Urinary bladder (tissue), 4 donors: ENCODE measurements around the gene FCHSD2. TPM values are rescaled to one million over a fixed set of nuclear protein-coding genes. Genes with fewer than 3 reads are reported as not detected.
"Not testable (repeated sequence)": the region's sequence is repeated elsewhere in the genome, so short reads cannot be mapped to it uniquely, and the experiment has no call there.

ENCODE experiments used
- DNase-seq: peaks from one replicate; pipeline ENCODE4 v3.0.0-alpha.2; 2015; ENCODE audit errors: extremely low spot score
- H3K27ac ChIP-seq: one replicate; pipeline ENCODE4 v1.5.1; 2013; ENCODE audit warnings: low read depth, mild to moderate bottlenecking, moderate library complexity
- H3K36me3 ChIP-seq: one replicate; pipeline ENCODE4 v1.6.1; 2013; ENCODE audit warnings: mild to moderate bottlenecking, moderate library complexity; ENCODE audit not compliant: insufficient read depth
- H3K4me1 ChIP-seq: one replicate; pipeline ENCODE4 v1.6.1; 2013; ENCODE audit warnings: mild to moderate bottlenecking, moderate library complexity; ENCODE audit not compliant: insufficient read depth
- H3K4me3 ChIP-seq: one replicate; pipeline ENCODE4 v1.5.1; 2013; ENCODE audit warnings: low read depth, low read length
- WGBS: extraction: QIAGEN DNeasy Blood & Tissue Kit; methylation state at CpG from one replicate; pipeline ENCODE4 v1.1.7; 2013; 5-methylcytosine and 5-hydroxymethylcytosine counted together
- polyA plus RNA-seq: library from polyadenylated mRNA; stranded (reverse); fragments of 200-250 nt; gene quantifications from one replicate; pipeline ENCODE4 v1.2.3, GENCODE V29; 2013
- total RNA-seq: library from RNA; depleted of rRNA; stranded (reverse); fragments of >200 nt; gene quantifications from one replicate; pipeline ENCODE4 v1.2.3, GENCODE V29; 2014
- donor health status: healthy with polysubstance abuse.
- donor health status: healthy.

Gene FCHSD2
- total and polyA plus RNA-seq, 2 donors: 21.4 to 40.5 TPM

DNA sequence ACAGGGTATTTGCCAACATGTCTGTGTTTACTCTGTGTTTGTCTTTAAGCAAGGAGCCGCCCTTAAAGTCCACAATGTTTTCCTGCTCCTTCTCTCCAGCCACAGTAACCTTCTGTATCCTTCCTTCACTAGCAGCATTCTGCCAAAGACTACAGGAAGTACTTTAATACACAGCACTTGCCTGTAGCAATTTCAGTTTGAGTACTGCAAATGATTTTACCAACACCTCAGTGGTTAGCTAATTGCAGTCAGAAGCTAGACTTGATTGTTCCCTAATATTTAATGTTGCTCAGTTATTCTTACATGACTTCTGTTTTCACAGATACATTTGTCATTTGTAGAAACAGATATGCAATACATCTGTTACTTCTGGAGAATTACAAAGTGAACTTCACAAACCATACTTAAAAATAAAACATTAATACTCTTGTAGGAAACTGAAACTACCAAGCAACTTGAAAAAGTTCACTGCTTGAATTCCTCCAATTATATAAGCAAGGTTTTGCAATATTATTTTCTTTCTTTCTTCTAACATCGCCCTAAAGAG is 69.1 kb downstream of the FCHSD2 start:
- Histone ChIP-seq H3K36me3 (no peaks in the 10 kb centered on the region), H3K4me1 (no peaks in the 10 kb centered on the region), H3K27ac (no peak overlapping the region), H3K4me3 (no peak overlapping the region)
- no peak for DNase-seq
- 36% methylated on average over 2 of the region's 2 CpGs for WGBS

DNA sequence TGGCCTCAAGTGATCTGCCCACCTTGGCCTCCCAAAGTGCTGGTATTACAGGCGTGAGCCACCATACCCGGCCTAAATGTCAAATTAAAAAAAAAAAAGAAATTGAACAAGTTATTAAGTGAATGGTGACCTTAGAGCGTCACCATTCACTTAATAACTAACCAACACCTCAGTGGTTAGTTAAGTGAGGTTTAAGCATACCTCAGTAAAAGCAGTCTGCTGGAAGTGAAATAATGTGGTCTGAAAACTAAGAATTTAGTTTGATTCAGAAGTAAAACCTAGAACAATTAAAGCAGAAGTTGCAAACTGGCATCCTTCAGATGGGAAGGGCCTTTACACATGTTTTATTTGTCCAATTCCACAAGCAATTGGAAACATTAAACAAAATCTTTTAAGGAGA is 71.5 kb downstream of the FCHSD2 start:
- H3K4me3 ChIP-seq: no peak overlapping the region
- WGBS: over 99% methylated on average over 3 of the region's 3 CpGs
- no peak for DNase-seq
- no peaks in the 10 kb centered on the region for H3K4me1 ChIP-seq
- H3K27ac ChIP-seq: no peak overlapping the region
- no peaks in the 10 kb centered on the region for H3K36me3 ChIP-seq

DNA sequence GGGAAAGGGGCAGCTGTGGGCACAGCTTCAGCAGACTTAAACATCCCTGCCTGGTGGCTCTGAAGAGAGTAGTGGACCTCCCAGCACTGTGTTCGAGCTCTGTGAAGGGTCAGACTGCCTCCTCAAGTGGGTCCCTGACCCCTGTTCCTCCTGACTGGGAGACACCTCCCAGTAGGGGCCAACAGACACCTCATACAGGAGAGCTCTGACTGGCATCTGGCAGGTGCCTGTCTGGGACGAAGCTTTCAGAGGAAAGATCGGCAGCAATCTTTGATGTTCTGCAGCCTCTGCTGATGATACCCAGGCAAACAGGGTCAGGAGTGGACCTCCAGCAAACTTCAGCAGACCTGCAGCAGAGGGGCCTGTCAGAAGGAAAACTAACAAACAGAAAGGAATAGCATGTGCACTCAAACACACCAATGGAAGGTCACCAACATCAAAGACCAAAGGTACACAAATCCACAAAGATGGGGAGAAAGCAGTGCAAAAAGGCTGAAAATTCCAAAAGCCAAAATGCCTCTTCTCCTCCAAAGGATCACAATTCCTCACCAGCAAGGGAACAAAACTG is 80.2 kb downstream of the FCHSD2 start:
- not testable (repeated sequence) for H3K27ac ChIP-seq, H3K36me3 ChIP-seq, H3K4me1 ChIP-seq, H3K4me3 ChIP-seq, DNase-seq
- 90% methylated on average over 3 of the region's 3 CpGs for WGBS

DNA sequence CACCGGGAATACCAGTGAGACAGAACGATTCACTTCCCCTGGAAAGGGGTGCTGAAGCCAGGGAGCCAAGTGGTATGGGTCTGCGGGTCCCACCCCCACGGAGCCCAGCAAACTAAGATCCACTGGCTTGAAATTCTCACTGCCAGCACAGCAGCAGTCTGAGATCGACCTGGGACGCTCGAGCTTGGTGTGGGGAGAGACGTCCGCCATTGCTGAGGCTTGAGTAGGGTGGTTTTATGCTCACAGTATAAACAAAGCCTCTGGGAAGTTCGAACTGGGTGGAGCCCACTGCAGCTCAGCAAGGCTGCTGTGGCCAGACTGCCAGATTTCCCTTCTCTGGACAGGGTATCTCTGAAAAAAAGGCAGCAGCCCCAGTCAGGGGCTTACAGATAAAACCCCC is 80.7 kb downstream of the FCHSD2 start:
- H3K27ac ChIP-seq, H3K4me3 ChIP-seq, H3K36me3 ChIP-seq, DNase-seq, H3K4me1 ChIP-seq: not testable (repeated sequence)
- 54% methylated on average over 10 of the region's 10 CpGs for WGBS

DNA sequence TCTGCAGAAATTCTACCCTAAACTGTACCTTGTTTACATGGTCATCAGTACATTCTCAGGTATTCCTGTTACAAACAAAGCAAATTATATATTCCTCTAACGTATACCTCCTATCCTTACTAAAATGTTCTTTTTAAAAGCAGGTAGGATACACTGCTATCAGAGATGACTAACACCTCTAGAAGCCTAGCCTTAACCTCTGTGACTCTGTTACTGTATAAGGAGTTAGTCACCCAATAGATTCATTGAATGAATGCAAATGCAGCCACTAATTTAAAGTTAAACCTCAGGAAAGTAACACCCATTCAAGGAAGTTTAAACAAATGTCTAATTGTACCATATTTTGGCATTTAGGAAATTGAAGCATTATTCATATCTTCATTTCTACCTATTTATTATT is 82.2 kb downstream of the FCHSD2 start:
- WGBS: 94% methylated on average over 1 of the region's 1 CpG

DNA sequence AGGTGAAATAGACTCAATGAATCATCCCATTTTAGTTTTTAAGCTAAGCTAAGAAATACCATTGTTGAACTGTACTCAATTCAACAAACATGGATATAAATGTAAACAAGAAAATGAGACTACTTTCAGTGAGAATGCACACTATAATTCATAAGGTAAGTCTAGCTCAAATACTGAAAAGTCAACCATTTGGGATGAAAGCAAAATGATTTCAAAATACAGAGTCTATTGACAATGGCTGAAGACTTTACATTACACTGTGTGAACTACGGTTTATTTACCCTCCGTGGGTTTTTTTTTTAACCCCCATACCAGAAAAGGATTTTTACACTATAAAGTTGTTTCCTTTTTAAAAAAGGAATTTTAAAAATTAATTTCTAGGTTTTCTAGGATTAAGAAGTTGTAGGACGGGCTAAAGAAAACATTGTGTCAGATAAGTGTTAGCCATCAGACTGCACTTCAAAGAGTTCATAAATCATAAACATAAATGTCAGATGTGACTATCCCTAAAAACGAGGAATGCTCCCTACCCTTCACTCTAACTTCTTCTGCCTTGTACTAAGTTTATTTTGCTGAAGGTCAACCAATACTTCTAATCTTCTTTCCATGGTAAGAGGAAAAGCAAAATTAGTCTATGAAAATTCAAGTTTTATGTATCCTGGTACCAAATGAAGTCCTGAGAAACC is 83.0 kb downstream of the FCHSD2 start:
- Histone ChIP-seq H3K27ac (no peak overlapping the region), H3K36me3 (no peaks in the 10 kb centered on the region), H3K4me3 (no peak overlapping the region), H3K4me1 (no peaks in the 10 kb centered on the region)
- DNase-seq: no peak
- 60% methylated on average over 4 of the region's 4 CpGs for WGBS

More for the DNA sequence above, 82.2 kb downstream of the FCHSD2 start:
- H3K27ac ChIP-seq: no peak overlapping the region
- H3K4me3 ChIP-seq: no peak overlapping the region
- H3K4me1 ChIP-seq: no peaks in the 10 kb centered on the region
- no peak for DNase-seq
- H3K36me3 ChIP-seq: no peaks in the 10 kb centered on the region

DNA sequence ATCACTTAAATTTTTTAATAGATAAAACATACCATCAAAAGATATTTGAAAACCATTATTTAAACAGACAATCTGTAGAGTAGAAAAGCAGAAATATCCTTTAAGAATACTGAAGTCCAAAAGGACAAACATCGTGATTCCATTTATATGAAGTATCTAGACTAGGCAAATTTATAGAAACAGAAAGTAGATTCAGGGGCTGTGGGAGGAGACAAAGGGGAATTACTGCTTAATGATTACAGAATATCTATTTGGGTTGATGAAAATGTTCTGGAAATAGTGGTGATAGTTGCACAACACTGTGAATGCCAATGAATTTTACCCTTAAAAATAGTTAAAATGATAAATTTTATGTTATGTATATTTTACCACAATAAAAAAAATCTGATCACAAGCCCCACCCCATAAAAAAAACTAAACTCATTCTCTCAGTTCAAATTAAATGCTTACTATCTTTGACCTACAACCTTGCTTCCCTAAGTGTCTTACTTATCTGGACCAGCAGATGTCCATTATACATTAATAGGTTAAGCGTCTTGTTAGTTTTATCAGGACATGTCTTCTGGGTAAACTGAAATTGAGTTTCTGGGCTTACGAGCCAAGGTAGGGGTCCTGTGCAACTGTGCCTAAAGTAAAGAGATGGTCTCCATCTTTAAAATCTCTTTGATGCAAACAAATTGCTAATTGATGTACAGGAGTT is 86.3 kb downstream of the FCHSD2 start:
- H3K4me1 ChIP-seq: peaks cover 1% of the 10 kb centered on the region
- no peak for DNase-seq
- no peaks in the 10 kb centered on the region for H3K36me3 ChIP-seq
- no peak overlapping the region for H3K27ac ChIP-seq
- H3K4me3 ChIP-seq: no peak overlapping the region
- WGBS: 80% methylated on average over 3 of the region's 3 CpGs

DNA sequence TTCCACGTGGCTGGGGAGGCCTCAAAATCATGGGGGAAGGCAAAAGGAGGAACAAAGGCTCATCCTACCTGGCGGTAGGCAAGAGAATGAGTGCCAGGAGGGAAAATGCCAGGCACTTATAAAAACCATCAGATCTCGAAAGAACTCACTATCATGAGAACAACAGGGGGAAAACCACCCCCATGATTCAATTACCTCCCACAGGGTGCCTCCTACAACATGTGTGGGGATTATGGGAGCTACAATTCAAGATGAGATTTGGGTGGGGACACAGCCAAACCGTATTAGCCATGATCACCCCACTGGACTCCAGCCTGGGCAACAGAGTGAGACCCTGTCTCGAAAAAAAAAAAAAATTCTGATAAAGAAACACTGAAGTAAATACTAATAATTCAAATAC is 87.1 kb downstream of the FCHSD2 start:
- no peak for DNase-seq
- H3K4me1 ChIP-seq: peaks cover 1% of the 10 kb centered on the region
- WGBS: 82% methylated on average over 5 of the region's 5 CpGs
- no peak overlapping the region for H3K4me3 ChIP-seq
- H3K36me3 ChIP-seq: no peaks in the 10 kb centered on the region
- no peak overlapping the region for H3K27ac ChIP-seq

DNA sequence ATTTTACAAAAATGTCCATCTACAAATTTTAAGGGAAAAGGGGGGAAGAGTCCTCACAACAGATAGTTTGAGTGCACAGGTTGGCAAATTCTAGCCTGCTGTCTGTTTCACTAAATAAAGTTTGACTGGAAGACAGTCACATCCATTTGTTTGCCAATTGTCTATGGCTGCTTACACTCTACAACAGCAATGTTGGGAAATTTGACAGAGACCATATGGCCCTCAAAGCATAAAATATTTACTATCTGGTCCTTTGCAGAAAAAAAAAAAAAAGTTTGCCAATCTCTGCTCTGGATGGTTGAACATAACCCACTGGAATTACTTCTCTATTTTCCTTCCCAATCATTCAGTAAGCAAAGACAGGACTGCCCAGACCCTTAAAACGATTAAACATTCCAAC is 88.2 kb downstream of the FCHSD2 start:
- 41% methylated on average over 1 of the region's 1 CpG for WGBS
- Histone ChIP-seq H3K36me3 (no peaks in the 10 kb centered on the region), H3K4me3 (no peak overlapping the region), H3K4me1 (peaks cover 1% of the 10 kb centered on the region), H3K27ac (no peak overlapping the region)
- DNase-seq: no peak

DNA sequence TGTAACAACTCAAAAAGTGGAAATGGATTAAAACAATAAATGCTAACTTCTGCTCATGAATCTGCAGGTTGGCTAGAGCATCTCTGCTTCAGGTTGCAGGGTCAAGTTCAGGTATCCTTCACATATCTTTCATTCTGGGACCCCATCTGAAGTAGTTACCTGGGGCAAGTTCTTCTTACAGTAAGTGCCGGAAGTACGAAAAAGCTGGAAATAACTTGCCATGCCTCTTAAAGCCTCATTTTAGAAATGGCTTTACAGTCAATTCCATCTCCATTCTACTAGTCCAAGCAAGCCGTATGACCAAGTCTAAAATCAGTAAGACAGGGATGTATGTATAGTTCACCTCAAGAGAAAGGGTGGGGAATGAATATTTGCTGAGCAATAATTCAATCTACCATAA is 93.7 kb downstream of the FCHSD2 start:
- no peak overlapping the region for H3K27ac ChIP-seq
- no peak for DNase-seq
- 93% methylated on average over 3 of the region's 3 CpGs for WGBS
- H3K4me1 ChIP-seq: no peaks in the 10 kb centered on the region
- H3K36me3 ChIP-seq: no peaks in the 10 kb centered on the region
- H3K4me3 ChIP-seq: no peak overlapping the region

DNA sequence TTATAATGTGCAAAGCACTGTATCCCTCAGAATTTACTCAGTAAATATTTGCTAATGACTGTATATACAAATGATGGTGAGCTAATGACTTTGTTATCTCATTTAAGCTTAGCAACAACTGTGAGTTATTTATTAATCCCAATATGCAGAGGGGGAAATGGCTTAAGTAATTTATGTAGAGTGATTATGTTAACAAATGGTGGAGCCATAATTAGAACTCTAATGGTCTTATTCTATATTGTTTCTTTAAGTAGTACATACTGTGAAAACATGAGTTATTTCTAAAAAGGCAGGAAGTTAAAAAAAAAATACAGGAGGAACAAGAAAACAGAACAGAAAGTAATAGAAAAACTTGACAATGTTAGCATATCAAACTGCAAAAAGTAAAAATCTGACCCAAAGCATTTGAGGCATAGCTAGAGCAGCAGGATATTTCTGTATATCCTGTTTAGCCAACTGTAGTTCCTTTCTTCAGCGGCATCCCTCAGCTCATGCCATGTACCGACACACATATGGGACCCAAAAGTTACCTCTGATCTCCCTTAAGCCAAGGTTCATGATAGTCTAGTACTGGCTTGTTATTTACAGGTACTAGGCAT is 94.2 kb downstream of the FCHSD2 start:
- H3K4me3 ChIP-seq: no peak overlapping the region
- 64% methylated on average over 2 of the region's 2 CpGs for WGBS

DNA sequence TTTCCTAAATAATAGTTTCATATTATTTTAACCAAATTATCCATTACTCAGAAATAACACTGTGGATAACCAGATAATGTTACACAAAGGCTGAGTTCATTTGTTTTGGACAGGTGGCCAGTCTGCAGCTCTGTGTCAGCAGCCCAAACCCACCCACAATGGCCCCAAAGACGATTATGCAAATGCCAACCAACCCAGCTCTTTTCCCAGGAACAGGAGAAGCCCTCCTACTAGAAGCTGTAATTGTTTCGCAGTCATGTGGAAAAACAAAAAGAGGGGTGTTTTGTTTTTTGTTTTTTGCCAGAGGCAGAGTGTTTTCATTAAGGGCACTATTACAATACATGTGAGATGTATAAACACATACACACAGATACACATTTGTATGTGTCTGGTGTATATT is 102.1 kb downstream of the FCHSD2 start:
- no peak overlapping the region for H3K4me3 ChIP-seq
- H3K36me3 ChIP-seq: no peaks in the 10 kb centered on the region
- no peaks in the 10 kb centered on the region for H3K4me1 ChIP-seq
- 85% methylated on average over 2 of the region's 2 CpGs for WGBS
- no peak for DNase-seq
- no peak overlapping the region for H3K27ac ChIP-seq

More for the DNA sequence above, 94.2 kb downstream of the FCHSD2 start:
- Histone ChIP-seq H3K27ac (no peak overlapping the region), H3K36me3 (no peaks in the 10 kb centered on the region), H3K4me1 (no peaks in the 10 kb centered on the region)
- no peak for DNase-seq

DNA sequence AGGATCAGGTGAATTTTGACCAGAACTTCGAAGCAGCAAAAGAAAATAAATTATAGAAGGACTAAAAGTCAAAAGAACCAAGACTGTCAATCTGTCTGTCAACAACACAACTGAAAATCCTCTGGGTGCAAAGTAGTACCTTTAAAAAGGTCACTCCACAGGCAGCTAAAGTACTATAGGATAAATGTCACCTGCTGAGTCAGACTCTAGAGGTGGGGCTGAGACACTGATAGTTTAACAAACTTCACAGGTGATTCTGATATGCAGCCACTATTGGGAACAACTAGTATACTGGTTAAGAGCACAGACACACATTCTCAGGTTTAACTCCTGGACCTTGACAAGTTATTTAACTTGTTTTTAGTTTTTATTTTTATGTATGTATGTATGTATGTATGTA is 107.3 kb downstream of the FCHSD2 start:
- Histone ChIP-seq H3K4me1 (no peaks in the 10 kb centered on the region), H3K27ac (no peak overlapping the region), H3K4me3 (no peak overlapping the region), H3K36me3 (no peaks in the 10 kb centered on the region)
- WGBS: 85% methylated on average over 1 of the region's 1 CpG
- no peak for DNase-seq

DNA sequence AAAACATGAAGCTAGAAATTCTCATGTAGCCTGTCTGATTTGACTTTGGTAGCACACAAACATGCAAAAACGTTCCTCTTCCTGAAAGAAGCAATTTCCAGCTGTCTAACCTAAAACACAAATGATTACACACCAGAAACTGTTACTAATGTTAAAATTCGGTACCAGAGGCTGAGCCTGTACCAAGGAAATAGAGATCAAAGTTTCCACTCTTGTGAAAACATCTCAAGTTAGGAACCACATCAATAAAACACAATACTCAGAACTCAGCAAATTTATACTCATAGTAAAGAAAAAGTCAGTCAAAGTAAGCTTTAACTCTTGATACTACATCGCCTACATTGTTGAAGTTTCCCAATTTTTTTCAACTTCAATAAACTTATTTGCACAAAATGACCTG is 107.8 kb downstream of the FCHSD2 start:
- no peaks in the 10 kb centered on the region for H3K4me1 ChIP-seq
- no peak overlapping the region for H3K4me3 ChIP-seq
- WGBS: 63% methylated on average over 3 of the region's 3 CpGs
- H3K36me3 ChIP-seq: no peaks in the 10 kb centered on the region
- H3K27ac ChIP-seq: no peak overlapping the region
- DNase-seq: no peak
